ENCODE results near the gene UBE2Q1.

DNA sequence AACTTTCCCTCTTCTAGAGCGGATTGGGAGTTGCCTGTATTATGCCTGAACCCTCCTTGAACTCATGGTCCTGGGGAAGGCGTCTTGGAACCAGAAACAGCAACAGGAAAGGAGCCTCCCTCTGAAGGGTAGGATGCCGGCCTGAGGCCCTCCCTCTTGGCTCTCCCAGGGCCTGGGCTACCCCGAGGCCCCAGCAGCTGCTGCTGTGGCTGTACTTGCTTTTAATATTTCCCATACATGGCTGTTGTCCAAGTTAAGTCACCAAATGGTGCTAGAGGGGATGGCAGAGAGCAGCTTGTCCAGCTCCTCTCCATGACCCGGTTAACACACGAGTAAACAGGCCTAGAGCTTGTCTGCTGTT, 19.6 kb upstream of the UBE2Q1 start:
- TF ChIP-seq TAF1 (IDR thresholded peaks at IDR 0.05; ENCODE audit: low read depth, low read length) (no peak), RXRA (IDR thresholded peaks at IDR 0.05; ENCODE audit: insufficient read depth, low read depth, low read length) (no peak), POLR2A (IDR thresholded peaks at IDR 0.05; ENCODE audit: control extremely low read depth in 1 of 2, low read depth in 2 of 2, low read length in 2 of 2) (no peak), EZH2 (IDR thresholded peaks at IDR 0.05; ENCODE audit: low read depth, low read length, severe bottlenecking) (no peak), CEBPB (IDR thresholded peaks at IDR 0.05; ENCODE audit: low read depth, low read length) (no peak), ZNF274 (IDR thresholded peaks at IDR 0.05; ENCODE audit: borderline replicate concordance, extremely low read depth, low read length) (no peak), POLR2AphosphoS5 (IDR thresholded peaks at IDR 0.05; ENCODE audit: low read depth, low read length) (no peak), EP300 (IDR thresholded peaks at IDR 0.05; ENCODE audit: borderline replicate concordance in 1 of 2, low read depth in 2 of 2, low read length in 2 of 2) (no peak), JUN (IDR thresholded peaks at IDR 0.05; ENCODE audit: low read depth, low read length) (no peak)
- TF ChIP-seq, protein P1, sequence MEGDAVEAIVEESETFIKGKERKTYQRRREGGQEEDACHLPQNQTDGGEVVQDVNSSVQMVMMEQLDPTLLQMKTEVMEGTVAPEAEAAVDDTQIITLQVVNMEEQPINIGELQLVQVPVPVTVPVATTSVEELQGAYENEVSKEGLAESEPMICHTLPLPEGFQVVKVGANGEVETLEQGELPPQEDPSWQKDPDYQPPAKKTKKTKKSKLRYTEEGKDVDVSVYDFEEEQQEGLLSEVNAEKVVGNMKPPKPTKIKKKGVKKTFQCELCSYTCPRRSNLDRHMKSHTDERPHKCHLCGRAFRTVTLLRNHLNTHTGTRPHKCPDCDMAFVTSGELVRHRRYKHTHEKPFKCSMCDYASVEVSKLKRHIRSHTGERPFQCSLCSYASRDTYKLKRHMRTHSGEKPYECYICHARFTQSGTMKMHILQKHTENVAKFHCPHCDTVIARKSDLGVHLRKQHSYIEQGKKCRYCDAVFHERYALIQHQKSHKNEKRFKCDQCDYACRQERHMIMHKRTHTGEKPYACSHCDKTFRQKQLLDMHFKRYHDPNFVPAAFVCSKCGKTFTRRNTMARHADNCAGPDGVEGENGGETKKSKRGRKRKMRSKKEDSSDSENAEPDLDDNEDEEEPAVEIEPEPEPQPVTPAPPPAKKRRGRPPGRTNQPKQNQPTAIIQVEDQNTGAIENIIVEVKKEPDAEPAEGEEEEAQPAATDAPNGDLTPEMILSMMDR (IDR thresholded peaks at IDR 0.05; ENCODE audit: control extremely low read depth in 1 of 3, insufficient read depth in 1 of 3, low read depth in 1 of 3, low read length in 3 of 3) = no peak

Data from H1 (cell line).